Esophagus squamous epithelium (tissue), 5 donors: ENCODE measurements around the gene TM9SF2. TPM values are rescaled to one million over a fixed set of nuclear protein-coding genes. Genes with fewer than 3 reads are reported as not detected.

Experiments
- DNase-seq: peaks from one replicate; lab custom pipeline; 2025; lab: John Stamatoyannopoulos, UW
- H3K27ac ChIP-seq, 4 donors: fragments of 200-600 bp; sonication (generic); one replicate each; pipeline ENCODE4 v1.5.1; 2016 to 2019; ENCODE audit warnings: mild to moderate bottlenecking in 1 of 4
- H3K27me3 ChIP-seq, 4 donors: fragments of 200-600 bp; sonication (generic); 1 replicate in 3 of 4; 2 replicates in 1 of 4; pipeline versions ENCODE4 v1.5.1 to v1.6.0; 2017 to 2021; ENCODE audit warnings: antibody characterized with exemption in 1 of 4
- H3K36me3 ChIP-seq, 3 donors: fragments of 200-600 bp; sonication (generic); one replicate each; pipeline ENCODE4 v1.5.1; 2016 to 2019
- H3K4me1 ChIP-seq, 3 donors: fragments of 200-600 bp; sonication (generic); one replicate each; pipeline ENCODE4 v1.5.1; 2017 to 2019
- H3K4me3 ChIP-seq, 4 donors: fragments of 200-600 bp; sonication (generic); 1 replicate in 3 of 4; 2 replicates in 1 of 4; pipeline ENCODE4 v1.5.1; 2016 to 2019; ENCODE audit warnings: mild to moderate bottlenecking in 2 of 4, moderate library complexity in 1 of 4
- H3K9me3 ChIP-seq, 3 donors: fragments of 200-600 bp; sonication (generic); one replicate each; pipeline ENCODE4 v1.5.1; 2016 to 2019
- POLR2A ChIP-seq, 4 donors: fragments of 450-650 bp; IDR thresholded peaks; one replicate each; pipeline ENCODE4 v1.6.1; 2017; ENCODE audit warnings: antibody characterized with exemption in 4 of 4, mild to moderate bottlenecking in 4 of 4, moderate library complexity in 3 of 4
- WGBS, 2 donors: methylation state at CpG; one replicate each; pipeline ENCODE4 v1.1.5; 2018; 5-methylcytosine and 5-hydroxymethylcytosine counted together
- intact Hi-C: fragments of 100-400 bp; cut with DNase I; formaldehyde crosslinking; loops from one replicate; pipeline ENCODE4 v1.15.0; 2022
- total RNA-seq, 4 donors: library from RNA; depleted of rRNA; stranded (reverse); fragments of >200 nt; gene quantifications; one replicate each; pipeline ENCODE4 v1.1.0, GENCODE V29; 2016
- TF ChIP-seq, protein P1 (sequence below), 6 experiments: fragments of 450-650 bp in 4 of 6; fragments of 200-600 bp in 2 of 6; sonication (generic) in 2 of 6; IDR thresholded peaks; one replicate each; pipeline ENCODE4 v1.5.1; 2016 to 2019; ENCODE audit warnings: antibody characterized with exemption in 6 of 6, mild to moderate bottlenecking in 4 of 6, moderate library complexity in 4 of 6
- donor health status: DM: yes; HTN: yes; CAD: no.

TM9SF2 gene
- total RNA-seq, 4 donors from 2014 or later, result 60.5 to 118 (median 79.0) TPM

DNA sequence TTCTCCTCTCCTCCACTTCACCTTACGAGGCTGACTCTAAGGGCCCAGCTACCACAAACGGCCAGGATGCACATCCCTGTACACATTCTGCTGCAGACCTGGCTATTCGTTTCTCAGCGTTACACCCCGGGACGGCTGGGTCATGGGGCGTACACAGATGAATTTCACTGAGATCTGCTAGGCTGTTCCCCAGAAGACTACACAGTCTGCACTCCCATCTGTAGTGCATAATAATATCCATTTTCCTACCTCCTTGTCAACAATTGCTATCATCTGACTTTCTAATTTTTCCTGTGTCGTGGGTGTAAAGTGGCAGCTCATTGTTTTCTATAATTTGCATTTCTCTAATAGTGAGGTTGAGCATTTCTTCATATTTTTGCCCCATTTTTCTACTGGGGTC is 85.7 kb downstream of the TM9SF2 start:
- 86 to 87% methylated on average over 8 of the region's 8 CpGs for WGBS, 2 donors
- Histone ChIP-seq H3K4me3 (no peak overlapping the region), H3K9me3 (no peaks in the 10 kb centered on the region), H3K4me1 (peaks cover 0 to 6% (median 0%) of the 10 kb centered on the region in 3 donors), H3K27ac (no peak overlapping the region), H3K27me3 (no peaks in the 10 kb centered on the region), H3K36me3 (no peaks in the 10 kb centered on the region)
- TF ChIP-seq, protein P1, sequence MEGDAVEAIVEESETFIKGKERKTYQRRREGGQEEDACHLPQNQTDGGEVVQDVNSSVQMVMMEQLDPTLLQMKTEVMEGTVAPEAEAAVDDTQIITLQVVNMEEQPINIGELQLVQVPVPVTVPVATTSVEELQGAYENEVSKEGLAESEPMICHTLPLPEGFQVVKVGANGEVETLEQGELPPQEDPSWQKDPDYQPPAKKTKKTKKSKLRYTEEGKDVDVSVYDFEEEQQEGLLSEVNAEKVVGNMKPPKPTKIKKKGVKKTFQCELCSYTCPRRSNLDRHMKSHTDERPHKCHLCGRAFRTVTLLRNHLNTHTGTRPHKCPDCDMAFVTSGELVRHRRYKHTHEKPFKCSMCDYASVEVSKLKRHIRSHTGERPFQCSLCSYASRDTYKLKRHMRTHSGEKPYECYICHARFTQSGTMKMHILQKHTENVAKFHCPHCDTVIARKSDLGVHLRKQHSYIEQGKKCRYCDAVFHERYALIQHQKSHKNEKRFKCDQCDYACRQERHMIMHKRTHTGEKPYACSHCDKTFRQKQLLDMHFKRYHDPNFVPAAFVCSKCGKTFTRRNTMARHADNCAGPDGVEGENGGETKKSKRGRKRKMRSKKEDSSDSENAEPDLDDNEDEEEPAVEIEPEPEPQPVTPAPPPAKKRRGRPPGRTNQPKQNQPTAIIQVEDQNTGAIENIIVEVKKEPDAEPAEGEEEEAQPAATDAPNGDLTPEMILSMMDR (IDR thresholded peaks at IDR 0.05), result no peak
- TF ChIP-seq POLR2A (IDR thresholded peaks at IDR 0.05), result no peak
- intact Hi-C loops, result no loop called here
- no peak for DNase-seq

- 80 to 88% methylated on average over 4 of the region's 4 CpGs for WGBS, 2 donors
- H3K27me3 ChIP-seq, result no peaks in the 10 kb centered on the region
- DNase-seq, result no peak
- intact Hi-C loops, result no loop called here
- TF ChIP-seq, protein P1 (IDR thresholded peaks at IDR 0.05), result no peak
- TF ChIP-seq POLR2A (IDR thresholded peaks at IDR 0.05), result no peak
- peaks cover 0 to 6% (median 0%) of the 10 kb centered on the region in 3 donors for H3K4me1 ChIP-seq
- H3K4me3 ChIP-seq, result no peak overlapping the region
- H3K27ac ChIP-seq, result no peak overlapping the region
- no peaks in the 10 kb centered on the region for H3K9me3 ChIP-seq
- no peaks in the 10 kb centered on the region for H3K36me3 ChIP-seq
These were observed 86.8 kb downstream of the TM9SF2 start for GRCh38 chr13:99587893-99588606.

DNA sequence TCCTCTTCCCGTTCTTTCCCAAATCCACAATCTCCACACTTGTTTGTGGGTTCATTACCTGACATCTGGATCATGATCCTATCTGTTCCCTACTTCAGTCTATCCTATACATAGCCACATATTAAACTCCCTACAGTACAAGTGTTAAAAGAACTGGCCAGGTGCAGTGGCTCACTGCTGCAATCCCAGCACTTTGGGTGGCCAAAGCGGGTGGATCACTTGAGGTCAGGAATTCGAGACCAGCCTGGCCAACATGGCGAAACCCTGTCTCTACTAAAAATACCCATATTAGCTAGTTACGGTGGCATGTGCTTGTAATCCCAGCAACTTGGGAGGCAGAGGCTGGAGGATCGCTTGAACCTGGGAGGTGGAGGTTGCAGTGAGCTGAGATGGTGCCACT is 88.3 kb downstream of the TM9SF2 start:
- TF ChIP-seq, protein P1 (IDR thresholded peaks at IDR 0.05), result no peak
- TF ChIP-seq POLR2A (IDR thresholded peaks at IDR 0.05), result no peak
- Histone ChIP-seq H3K36me3 (no peaks in the 10 kb centered on the region), H3K4me3 (no peak overlapping the region), H3K9me3 (no peaks in the 10 kb centered on the region), H3K27me3 (no peaks in the 10 kb centered on the region), H3K27ac (no peak overlapping the region), H3K4me1 (peaks cover 0 to 6% (median 0%) of the 10 kb centered on the region in 3 donors)
- 82 to 86% methylated on average over 6 of the region's 6 CpGs for WGBS, 2 donors
- intact Hi-C loops, result no loop called here
- no peak for DNase-seq

DNA sequence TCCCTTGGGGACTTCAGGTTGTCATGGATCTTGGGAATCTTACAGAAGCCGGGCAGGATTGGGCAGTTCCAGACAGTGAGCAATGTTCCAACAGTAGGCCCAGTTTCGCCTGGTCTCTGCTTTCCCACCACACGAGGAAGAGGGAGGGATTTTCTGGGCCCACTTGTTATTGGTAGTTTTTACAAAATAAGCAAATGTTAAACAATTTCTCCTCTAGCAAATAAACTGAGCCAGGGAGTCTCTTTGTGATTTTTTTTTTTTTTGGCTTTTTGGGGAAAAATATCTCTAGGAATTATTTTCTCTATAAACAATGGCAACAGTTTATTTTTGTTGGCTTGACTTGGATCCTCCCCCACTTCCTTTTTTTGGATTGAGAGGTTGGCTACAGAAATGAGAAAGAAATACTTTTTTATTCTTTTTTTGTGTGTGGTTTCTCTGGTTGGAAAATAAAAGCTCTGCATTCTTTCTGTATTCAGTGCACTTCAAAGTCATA is 89.3 kb downstream of the TM9SF2 start:
- no peaks in the 10 kb centered on the region for H3K36me3 ChIP-seq
- WGBS, 2 donors, result 24 to 55% methylated on average over 3 of the region's 3 CpGs
- H3K4me1 ChIP-seq, result peaks cover 0 to 6% (median 0%) of the 10 kb centered on the region in 3 donors
- no peaks in the 10 kb centered on the region for H3K27me3 ChIP-seq
- no peak for TF ChIP-seq POLR2A (IDR thresholded peaks at IDR 0.05)
- TF ChIP-seq, protein P1 (IDR thresholded peaks at IDR 0.05), result no peak
- no peaks in the 10 kb centered on the region for H3K9me3 ChIP-seq
- H3K4me3 ChIP-seq, result no peak overlapping the region
- H3K27ac ChIP-seq, result no peak overlapping the region
- intact Hi-C loops, result no loop called here
- no peak for DNase-seq

GRCh38 chr13:99596180-99596579 is 94.9 kb downstream of the TM9SF2 start:
- no peak overlapping the region for H3K4me3 ChIP-seq
- TF ChIP-seq, protein P1 (IDR thresholded peaks at IDR 0.05), result no peak
- no peak for TF ChIP-seq POLR2A (IDR thresholded peaks at IDR 0.05)
- H3K9me3 ChIP-seq, result no peaks in the 10 kb centered on the region
- H3K27ac ChIP-seq, result no peak overlapping the region
- H3K27me3 ChIP-seq, result no peaks in the 10 kb centered on the region
- intact Hi-C loops, result no loop called here
- no peaks in the 10 kb centered on the region for H3K36me3 ChIP-seq
- H3K4me1 ChIP-seq, result no peaks in the 10 kb centered on the region
- 76 to 78% methylated on average over 5 of the region's 5 CpGs for WGBS, 2 donors
- no peak for DNase-seq
